ENCODE data around the gene LTB4R. TPM values are rescaled to one million over a fixed set of nuclear protein-coding genes. Genes with fewer than 3 reads are reported as not detected.

Gene LTB4R
- total RNA-seq, 4 donors from 2014 or later = 0.13 to 2.2 (median 0.75) TPM

DNA sequence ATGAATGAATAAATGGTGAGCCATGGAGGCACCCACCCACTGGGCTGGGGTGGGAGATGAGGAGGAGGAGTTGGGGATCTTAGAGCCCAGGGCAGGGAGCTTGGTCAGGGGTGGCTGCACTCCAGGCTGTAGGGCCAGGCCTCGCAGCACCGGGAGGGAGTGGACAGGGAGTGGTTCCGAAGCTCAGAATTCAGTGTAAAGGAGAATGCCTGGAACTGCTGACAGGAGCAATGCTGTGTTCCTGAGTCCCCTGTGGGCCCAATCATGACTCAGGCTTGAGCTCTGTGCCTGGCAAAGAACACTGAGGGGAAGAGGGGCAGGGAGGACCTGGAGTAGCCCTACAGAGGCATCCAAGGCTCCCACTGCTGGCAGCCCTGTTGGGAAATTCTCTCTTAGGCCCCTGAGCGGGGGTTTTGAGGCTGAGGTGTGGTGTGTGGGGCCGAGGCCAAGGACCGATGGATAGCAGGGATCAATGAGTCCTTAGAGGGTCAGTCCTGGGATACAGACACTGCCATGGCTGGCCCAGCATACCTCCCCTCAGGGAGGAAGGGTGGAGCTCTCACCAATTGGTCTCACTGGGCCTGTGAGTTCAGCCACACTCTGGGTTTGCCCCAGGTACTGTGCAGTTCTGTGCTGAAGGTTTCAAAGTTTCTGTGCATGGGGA, 30.4 kb upstream of the LTB4R start:
- no peaks in the 10 kb centered on the region for H3K36me3 ChIP-seq
- no peaks in the 10 kb centered on the region for H3K9me3 ChIP-seq
- no peak for ATAC-seq
- in situ Hi-C loops (cut with MboI; ENCODE audit: low sequenced_read_pairs in 4 of 4) = no loop called here
- intact Hi-C loops (cut with DNase I; ENCODE audit: low total_unique reads) = no loop called here
- no peak overlapping the region for H3K27ac ChIP-seq
- no peaks in the 10 kb centered on the region for H3K27me3 ChIP-seq
- DNase-seq = no peak
- no peak for TF ChIP-seq POLR2A (IDR thresholded peaks at IDR 0.05)
- TF ChIP-seq, protein P1, sequence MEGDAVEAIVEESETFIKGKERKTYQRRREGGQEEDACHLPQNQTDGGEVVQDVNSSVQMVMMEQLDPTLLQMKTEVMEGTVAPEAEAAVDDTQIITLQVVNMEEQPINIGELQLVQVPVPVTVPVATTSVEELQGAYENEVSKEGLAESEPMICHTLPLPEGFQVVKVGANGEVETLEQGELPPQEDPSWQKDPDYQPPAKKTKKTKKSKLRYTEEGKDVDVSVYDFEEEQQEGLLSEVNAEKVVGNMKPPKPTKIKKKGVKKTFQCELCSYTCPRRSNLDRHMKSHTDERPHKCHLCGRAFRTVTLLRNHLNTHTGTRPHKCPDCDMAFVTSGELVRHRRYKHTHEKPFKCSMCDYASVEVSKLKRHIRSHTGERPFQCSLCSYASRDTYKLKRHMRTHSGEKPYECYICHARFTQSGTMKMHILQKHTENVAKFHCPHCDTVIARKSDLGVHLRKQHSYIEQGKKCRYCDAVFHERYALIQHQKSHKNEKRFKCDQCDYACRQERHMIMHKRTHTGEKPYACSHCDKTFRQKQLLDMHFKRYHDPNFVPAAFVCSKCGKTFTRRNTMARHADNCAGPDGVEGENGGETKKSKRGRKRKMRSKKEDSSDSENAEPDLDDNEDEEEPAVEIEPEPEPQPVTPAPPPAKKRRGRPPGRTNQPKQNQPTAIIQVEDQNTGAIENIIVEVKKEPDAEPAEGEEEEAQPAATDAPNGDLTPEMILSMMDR (IDR thresholded peaks at IDR 0.05 in 4 of 5, conservative IDR thresholded peaks at IDR 0.05 in 1 of 5) = no peak
- no peaks in the 10 kb centered on the region for H3K4me1 ChIP-seq
- H3K4me3 ChIP-seq = no peak overlapping the region

DNA sequence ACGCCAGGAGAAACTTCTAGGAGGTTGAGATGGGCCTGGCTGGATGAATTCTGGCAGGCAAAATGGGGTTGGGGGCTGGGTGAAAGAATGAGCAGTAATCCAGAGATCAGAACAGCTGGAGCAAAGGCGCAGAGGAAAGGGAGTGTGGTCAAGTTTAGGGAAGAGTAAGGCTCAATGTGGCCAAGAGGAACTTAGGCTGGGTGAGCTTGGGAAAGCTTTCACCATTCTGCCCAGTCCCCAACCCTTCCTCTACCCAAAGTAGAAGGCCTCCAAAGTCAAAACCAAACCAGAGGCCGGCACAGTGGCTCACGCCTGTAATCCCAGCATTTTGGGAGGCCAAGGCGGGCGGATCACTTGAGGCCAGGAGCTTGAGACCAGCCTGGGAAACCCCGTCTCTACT, 29.7 kb upstream of the LTB4R start:
- no peaks in the 10 kb centered on the region for H3K4me1 ChIP-seq
- no peak overlapping the region for H3K27ac ChIP-seq
- in situ Hi-C loops (cut with MboI; ENCODE audit: low sequenced_read_pairs in 4 of 4) (no loop called here), intact Hi-C loops (cut with DNase I; ENCODE audit: low total_unique reads) (no loop called here)
- no peaks in the 10 kb centered on the region for H3K9me3 ChIP-seq
- DNase-seq (no peak), ATAC-seq (no peak)
- no peaks in the 10 kb centered on the region for H3K27me3 ChIP-seq
- H3K4me3 ChIP-seq = no peak overlapping the region
- no peaks in the 10 kb centered on the region for H3K36me3 ChIP-seq
- TF ChIP-seq, protein P1 (IDR thresholded peaks at IDR 0.05 in 4 of 5, conservative IDR thresholded peaks at IDR 0.05 in 1 of 5) = no peak

DNA sequence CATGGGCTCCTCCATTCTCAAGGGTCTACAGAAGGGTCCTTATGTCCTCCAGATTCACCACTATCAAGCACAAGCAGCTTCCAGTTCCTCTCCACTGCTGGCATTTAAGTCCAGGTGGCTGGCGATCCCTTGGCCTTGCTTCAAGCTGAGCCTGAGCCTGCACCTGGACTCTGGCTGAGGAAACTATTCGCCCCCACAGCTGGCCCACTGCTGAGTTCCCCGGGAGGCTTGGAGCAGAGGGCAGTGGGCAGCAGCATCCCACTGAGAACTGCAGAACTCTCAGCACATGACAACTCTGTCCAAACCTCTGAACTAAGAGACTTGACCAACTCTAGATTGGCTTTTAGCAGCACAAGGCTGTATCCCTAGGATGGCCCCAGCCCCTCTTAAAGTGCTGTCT, 28.6 kb upstream of the LTB4R start:
- no peak overlapping the region for H3K27ac ChIP-seq
- H3K4me1 ChIP-seq = no peaks in the 10 kb centered on the region
- in situ Hi-C loops (cut with MboI; ENCODE audit: low sequenced_read_pairs in 4 of 4) = no loop called here
- ATAC-seq (no peak), DNase-seq (no peak)
- no peaks in the 10 kb centered on the region for H3K27me3 ChIP-seq
- no peaks in the 10 kb centered on the region for H3K36me3 ChIP-seq
- TF ChIP-seq, protein P1 (IDR thresholded peaks at IDR 0.05 in 4 of 5, conservative IDR thresholded peaks at IDR 0.05 in 1 of 5) = no peak
- no peak for TF ChIP-seq POLR2A (IDR thresholded peaks at IDR 0.05)
- H3K9me3 ChIP-seq = no peaks in the 10 kb centered on the region
- intact Hi-C loops (cut with DNase I; ENCODE audit: low total_unique reads) = no loop called here
- H3K4me3 ChIP-seq = no peak overlapping the region

DNA sequence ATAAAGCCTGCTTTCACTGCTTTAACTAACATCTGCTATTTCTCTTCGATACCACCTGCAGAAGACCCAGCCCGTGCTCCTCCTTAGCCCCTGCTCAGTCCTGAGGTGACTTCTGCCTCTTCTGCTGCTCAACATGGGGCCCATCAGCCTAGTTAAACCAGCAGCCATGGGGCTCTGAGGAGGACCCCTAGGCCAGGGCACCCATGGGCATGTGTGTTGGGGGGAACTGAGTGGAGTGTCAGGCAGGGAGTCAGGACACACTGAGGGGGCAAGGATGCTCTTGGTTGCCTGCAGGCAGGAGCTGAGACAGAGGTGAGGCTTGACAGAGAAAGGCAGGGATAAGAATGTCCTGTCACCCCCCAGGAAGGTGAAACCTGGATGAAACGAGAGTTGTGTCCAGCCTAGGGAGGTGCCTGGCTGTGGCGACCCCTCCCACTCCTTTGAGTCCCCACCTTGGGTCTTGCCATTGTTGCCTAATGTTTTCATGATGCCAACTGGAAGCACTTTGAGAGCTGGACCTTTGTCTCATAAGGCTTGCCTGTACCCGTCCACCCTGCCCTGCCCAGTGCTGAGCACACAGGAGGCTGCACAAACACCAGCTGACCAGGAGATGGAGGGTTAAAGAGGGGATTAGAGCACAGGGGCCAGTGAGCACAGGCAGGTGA, 27.4 kb upstream of the LTB4R start:
- H3K9me3 ChIP-seq = no peaks in the 10 kb centered on the region
- H3K36me3 ChIP-seq = no peaks in the 10 kb centered on the region
- ATAC-seq (no peak), DNase-seq (no peak)
- no peaks in the 10 kb centered on the region for H3K27me3 ChIP-seq
- H3K4me1 ChIP-seq = no peaks in the 10 kb centered on the region
- intact Hi-C loops (cut with DNase I; ENCODE audit: low total_unique reads) (no loop called here), in situ Hi-C loops (cut with MboI; ENCODE audit: low sequenced_read_pairs in 4 of 4) (no loop called here)
- H3K27ac ChIP-seq = no peak overlapping the region
- TF ChIP-seq POLR2A (IDR thresholded peaks at IDR 0.05) = no peak
- TF ChIP-seq, protein P1 (IDR thresholded peaks at IDR 0.05 in 4 of 5, conservative IDR thresholded peaks at IDR 0.05 in 1 of 5) = no peak
- no peak overlapping the region for H3K4me3 ChIP-seq

Measured in gastrocnemius medialis (tissue), 4 donors.